Endometrial microvascular endothelial cells (primary cell): ENCODE data around the gene LLGL2. TPM values are rescaled to one million over a fixed set of nuclear protein-coding genes. Genes with fewer than 3 reads are reported as not detected.
"Not testable (repeated sequence)": the region's sequence is repeated elsewhere in the genome, so short reads cannot be mapped to it uniquely, and the experiment has no call there.

Experiments used
- in situ Hi-C: cut with HindIII; loops from 2 replicates; pipeline ENCODE4 v1.10.0; 2017; ENCODE audit warnings: low sequenced_read_pairs, low pct_unique_long_range_greater_than_20kb; ENCODE audit errors: inconsistent ontology term
- total RNA-seq: library from RNA; depleted of rRNA; stranded (reverse); fragments of >200 nt; gene quantifications from one replicate; pipeline ENCODE4 v1.2.3, GENCODE V29; 2015; ENCODE audit errors: inconsistent ontology term

Gene LLGL2
- total RNA-seq, result 1.2 TPM

- in situ Hi-C loops, result no loop called here
Measured at GRCh38 chr17:75524970-75525805, at the start of gene LLGL2. LLGL2 (plus strand) TSS chr17:75525697; CDS start chr17:75543427, 17,730 bp downstream.

GRCh38 chr17:75475851-75476250 lies 49.6 kb upstream of the LLGL2 start:
- in situ Hi-C loops, result no loop called here

- in situ Hi-C loops, result no loop called here
Measured at GRCh38 chr17:75476271-75476671, 49.2 kb upstream of the LLGL2 start.

GRCh38 chr17:75476752-75477489 lies 48.6 kb upstream of the LLGL2 start:
- in situ Hi-C loops, result no loop called here

GRCh38 chr17:75477490-75477862 lies 48.0 kb upstream of the LLGL2 start:
- in situ Hi-C loops, result not testable (repeated sequence)

DNA sequence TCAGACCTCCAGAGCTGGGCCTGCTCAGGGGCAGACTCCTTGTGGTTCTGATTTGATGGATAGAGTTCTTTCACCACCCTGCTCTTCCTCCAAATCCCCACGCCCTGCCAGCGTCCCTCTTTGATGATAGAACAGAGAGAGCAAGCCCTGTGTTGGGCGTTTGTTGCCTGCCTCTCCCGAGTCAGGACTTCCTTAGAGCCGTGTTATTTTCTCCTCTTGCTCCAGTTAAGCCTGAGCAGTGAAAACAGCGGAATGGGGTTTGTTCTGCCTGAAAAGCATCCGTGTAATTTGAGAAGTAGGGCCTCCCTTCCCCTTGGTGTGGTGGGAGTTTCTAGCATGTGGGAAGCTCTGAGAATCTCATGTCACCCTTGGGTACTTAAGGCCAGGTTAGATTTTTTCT lies 47.0 kb upstream of the LLGL2 start:
- in situ Hi-C loops, result no loop called here

DNA sequence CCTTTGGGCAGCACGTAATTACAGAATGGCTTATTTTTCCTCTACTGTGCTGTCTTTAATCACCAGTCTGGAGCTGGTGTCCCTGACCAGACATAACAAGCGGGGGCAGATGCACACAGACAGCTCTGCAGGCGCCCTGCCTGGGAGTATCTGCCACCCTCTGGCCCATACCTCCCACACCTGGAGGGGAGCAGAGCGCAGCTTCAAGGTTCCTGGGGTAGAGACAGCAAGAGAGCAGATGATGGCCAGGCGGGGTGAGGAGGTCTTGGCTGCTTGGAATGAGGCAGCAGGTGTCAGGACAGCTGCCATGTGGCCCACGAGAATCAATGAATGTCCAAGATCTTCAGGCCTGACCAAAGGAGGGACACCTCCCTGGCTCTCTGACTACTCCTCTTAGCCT lies 45.2 kb upstream of the LLGL2 start:
- in situ Hi-C loops, result no loop called here

DNA sequence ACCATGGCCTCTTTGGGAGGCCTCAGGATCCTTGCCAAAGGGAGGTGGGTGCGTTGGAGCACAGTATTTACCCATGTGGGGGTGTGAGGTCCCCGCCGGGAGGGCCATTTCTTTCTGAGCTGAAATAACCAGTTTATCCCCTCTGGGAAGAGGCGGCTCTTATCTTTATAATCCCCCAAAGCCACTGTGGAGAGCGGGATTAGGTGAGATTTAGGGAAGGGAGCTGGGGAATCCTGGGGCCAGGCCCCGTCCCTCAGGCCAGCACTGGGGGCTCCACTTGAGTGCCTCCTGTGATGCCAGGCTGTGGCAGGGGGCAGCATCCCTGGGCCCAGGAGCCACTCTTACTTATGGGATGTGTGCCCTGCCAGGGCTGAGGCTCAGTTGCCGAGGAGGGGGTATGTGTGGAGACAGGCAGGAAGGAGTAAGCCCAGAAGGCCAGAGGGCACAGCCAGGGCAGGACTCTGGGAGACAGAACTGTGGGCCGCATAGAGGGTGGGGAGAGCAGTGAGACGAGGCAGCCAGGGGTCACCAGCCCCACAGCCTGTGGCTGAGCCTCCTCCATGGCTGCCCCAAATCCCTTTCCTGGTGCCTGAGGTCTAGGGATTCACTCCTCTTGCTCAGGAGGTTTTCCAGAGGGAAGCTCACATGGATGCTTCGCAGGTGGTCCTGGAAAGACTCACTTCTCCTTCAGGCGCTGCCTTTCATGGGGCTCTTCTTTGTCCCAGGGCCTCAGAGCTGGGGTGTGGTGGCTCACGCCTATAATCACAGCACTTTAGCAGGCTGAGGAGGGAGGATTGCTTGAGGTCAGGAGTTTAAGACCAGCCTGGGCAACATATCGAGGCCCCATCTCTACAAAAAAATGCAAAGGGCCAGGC lies 44.1 kb upstream of the LLGL2 start:
- in situ Hi-C loops, result no loop called here

DNA sequence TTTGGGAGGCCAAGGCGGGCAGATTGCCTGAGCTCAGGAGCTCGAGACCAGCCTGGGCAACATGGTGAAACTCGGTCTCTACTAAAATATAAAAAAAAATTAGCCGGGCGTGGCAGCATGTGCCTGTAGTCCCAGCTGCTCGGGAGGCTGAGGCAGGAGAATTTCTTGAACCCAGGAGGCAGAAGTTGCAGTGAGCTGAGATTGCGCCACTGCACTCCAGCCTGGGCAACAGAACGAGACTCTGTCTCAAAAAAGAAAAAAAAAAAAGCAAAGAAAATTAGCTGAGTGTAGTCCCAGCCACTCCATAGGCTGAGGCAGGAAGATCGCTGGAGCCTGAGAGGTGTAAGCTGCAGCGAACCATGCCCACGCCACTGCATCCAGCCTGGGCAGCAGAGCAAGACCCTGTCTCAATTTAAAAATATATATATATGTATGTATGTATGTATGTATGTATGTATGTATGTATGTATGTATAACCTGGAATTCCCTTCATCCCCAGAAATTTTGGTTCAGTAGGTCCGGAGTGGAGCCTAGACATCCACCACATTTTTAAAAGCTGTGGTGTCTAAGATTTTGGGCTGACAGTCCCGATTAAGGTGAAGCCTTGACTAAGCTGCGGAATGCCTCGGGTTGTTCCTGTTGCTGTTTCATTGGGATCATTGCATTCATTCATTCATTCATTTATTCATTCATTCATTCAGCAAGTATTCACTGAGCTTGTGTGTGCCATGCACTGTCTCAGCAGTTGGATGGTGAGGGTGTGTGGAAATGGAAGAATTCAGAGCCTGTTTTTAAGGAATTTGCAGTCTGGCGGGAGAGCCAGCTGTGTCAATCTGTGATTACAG lies 43.2 kb upstream of the LLGL2 start:
- in situ Hi-C loops, result no loop called here

DNA sequence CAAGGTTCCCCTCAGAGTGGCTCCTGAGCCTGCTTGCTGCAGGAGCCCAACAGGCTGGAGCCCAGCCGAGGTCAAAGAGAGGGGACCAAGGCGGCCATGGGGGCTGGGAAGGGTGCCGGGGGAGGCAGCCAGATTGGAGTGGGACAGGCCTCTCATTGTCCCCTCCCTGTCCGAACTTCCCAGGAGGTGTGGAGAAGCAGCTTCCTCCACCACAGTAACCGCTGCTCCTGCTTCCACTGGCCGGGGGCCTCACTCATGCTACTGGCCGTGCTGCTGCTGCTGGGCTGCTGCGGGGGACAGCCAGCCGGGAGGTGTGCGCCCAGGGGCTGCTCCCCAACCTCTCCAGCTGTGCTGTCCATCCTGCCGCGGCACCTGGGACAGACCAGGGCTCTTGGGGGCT lies 39.8 kb upstream of the LLGL2 start:
- in situ Hi-C loops, result no loop called here

GRCh38 chr17:75486151-75486550 lies 39.3 kb upstream of the LLGL2 start:
- in situ Hi-C loops, result no loop called here

- in situ Hi-C loops, result no loop called here
Measured at GRCh38 chr17:75486951-75487350, 38.5 kb upstream of the LLGL2 start.

DNA sequence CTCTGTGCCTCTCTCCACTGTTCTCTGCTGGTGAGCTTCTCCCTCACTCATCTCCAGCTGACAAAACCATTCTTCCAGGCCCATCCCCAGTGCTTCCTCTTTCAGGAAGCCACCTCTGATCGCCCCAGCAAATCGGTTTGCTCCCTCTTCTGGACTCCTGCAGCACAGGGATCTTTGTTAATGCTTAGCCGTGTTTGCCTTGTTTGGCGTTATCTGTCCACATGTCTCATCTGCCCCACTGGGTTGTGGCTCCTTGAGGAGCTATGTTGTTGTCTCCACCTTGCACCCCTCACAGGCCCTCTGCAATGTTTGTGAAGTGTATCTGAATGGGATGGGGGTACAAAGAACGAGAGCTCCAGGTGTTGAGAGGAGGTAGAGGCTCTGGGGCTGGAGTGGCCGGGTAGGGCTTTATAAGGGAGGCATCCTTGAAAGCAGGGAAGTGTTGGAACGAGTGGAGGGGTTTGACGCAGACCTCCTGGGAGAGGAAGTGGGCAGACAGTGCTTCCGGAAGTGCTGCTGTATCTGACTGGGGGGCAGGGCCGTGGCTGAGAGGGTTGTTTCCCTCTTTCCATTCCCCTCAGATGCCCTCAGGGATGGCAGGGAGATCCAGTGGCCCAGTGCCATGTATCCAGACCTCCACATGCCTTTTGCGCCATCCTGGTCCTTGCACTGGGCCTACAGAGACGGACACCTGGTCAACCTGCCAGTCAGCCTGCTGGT lies 38.0 kb upstream of the LLGL2 start:
- in situ Hi-C loops, result no loop called here

GRCh38 chr17:75488693-75489510 lies 36.6 kb upstream of the LLGL2 start:
- in situ Hi-C loops, result no loop called here

DNA sequence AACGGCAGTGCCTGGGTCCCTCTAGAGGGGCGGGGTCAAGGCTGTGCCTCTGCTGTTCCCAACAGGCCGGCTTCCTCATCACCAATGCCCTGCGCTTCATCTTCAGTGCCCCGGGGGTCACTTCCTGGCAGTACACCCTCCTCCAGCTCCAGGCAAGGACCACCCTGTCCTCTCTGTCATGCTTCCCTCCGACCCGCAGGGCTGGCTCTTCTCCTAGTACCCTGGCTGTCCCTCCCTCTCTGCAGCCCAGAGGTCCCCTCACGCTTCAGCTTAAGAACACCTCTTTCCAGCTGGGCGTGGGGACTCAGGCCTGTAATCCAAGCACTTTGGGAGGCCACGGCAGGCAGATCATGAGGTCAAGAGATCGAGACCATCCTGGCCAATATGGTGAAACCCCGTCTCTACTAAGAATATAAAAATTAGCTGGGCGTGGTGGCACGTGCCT lies 36.0 kb upstream of the LLGL2 start:
- in situ Hi-C loops, result no loop called here

- in situ Hi-C loops, result no loop called here
Measured at GRCh38 chr17:75490173-75490743, 35.2 kb upstream of the LLGL2 start.
